CD14-positive monocyte (primary cell): ENCODE results near the gene COQ8A. TPM values are rescaled to one million over a fixed set of nuclear protein-coding genes. Genes with fewer than 3 reads are reported as not detected.

Experiments
- DNase-seq, 3 donors: peaks; one replicate each; pipeline ENCODE4 v3.0.0-alpha.2; 2011 to 2022
- H2AFZ ChIP-seq: 2 replicates; pipeline ENCODE4 v1.6.0; 2012; ENCODE audit warnings: mild to moderate bottlenecking, low read depth, low read length, inconsistent platforms; ENCODE audit not compliant: insufficient read depth, poor library complexity, severe bottlenecking
- H3K27ac ChIP-seq, 2 donors: 1 replicate in 1 of 2; 2 replicates in 1 of 2; pipeline ENCODE4 v1.5.1; 2012 to 2013; ENCODE audit warnings: low read length in 2 of 2, control low read depth in 1 of 2, inconsistent platforms in 1 of 2, low read depth in 1 of 2, mild to moderate bottlenecking in 1 of 2
- H3K27me3 ChIP-seq, 2 donors: one replicate each; pipeline versions ENCODE4 v1.6.0 to v1.6.1; 2011 to 2013; ENCODE audit warnings: low read length in 2 of 2; ENCODE audit not compliant: control insufficient read depth in 2 of 2, insufficient read depth in 2 of 2
- H3K36me3 ChIP-seq, 2 donors: replicated peaks in 1 of 2; 1 replicate in 1 of 2; 2 replicates in 1 of 2; pipeline versions ENCODE4 v1.5.1 to v1.6.1; 2012 to 2013; ENCODE audit warnings: low read length in 2 of 2, control low read depth in 1 of 2, inconsistent platforms in 1 of 2, mild to moderate bottlenecking in 1 of 2; ENCODE audit not compliant: insufficient read depth in 2 of 2, control insufficient read depth in 1 of 2
- H3K4me1 ChIP-seq, 2 donors: 1 replicate in 1 of 2; 2 replicates in 1 of 2; pipeline versions ENCODE4 v1.5.1 to v1.6.1; 2012 to 2013; ENCODE audit warnings: low read length in 2 of 2, control low read depth in 1 of 2, inconsistent platforms in 1 of 2, mild to moderate bottlenecking in 1 of 2, moderate library complexity in 1 of 2; ENCODE audit not compliant: insufficient read depth in 2 of 2, control insufficient read depth in 1 of 2
- H3K4me2 ChIP-seq: replicated peaks from 2 replicates; pipeline ENCODE3; 2012; ENCODE audit warnings: low read length, moderate library complexity, mild to moderate bottlenecking; ENCODE audit not compliant: poor library complexity, severe bottlenecking; ENCODE audit errors: extremely low read depth
- H3K4me3 ChIP-seq, 3 experiments: fragments of 200-600 bp in 1 of 3; sonication (generic) in 1 of 3; replicated peaks in 1 of 3; 1 replicate in 2 of 3; 2 replicates in 1 of 3; pipeline ENCODE4 v1.5.1; 2011 to 2013; ENCODE audit warnings: low read length in 3 of 3, mild to moderate bottlenecking in 3 of 3, control low read depth in 2 of 3, low read depth in 2 of 3, inconsistent platforms in 1 of 3, moderate library complexity in 1 of 3
- H3K79me2 ChIP-seq: 2 replicates; pipeline ENCODE4 v1.6.0; 2012; ENCODE audit warnings: mild to moderate bottlenecking, control low read depth, inconsistent platforms, low read length, moderate library complexity; ENCODE audit not compliant: insufficient read depth
- H3K9ac ChIP-seq: 2 replicates; pipeline ENCODE4 v1.6.0; 2017; ENCODE audit warnings: low read length, mild to moderate bottlenecking; ENCODE audit not compliant: insufficient read depth, poor library complexity, severe bottlenecking
- H3K9me3 ChIP-seq, 2 donors: replicated peaks in 1 of 2; 1 replicate in 1 of 2; 2 replicates in 1 of 2; pipeline versions ENCODE4 v1.5.1 to v1.6.1; 2012 to 2013; ENCODE audit warnings: low read length in 2 of 2, control low read depth in 1 of 2; ENCODE audit not compliant: control insufficient read depth in 1 of 2, insufficient read depth in 1 of 2
- H4K20me1 ChIP-seq: 2 replicates; pipeline ENCODE4 v1.6.0; 2012; ENCODE audit warnings: mild to moderate bottlenecking, low read length, control low read depth, moderate library complexity; ENCODE audit not compliant: insufficient read depth
- H3K27ac Mint-ChIP-seq, 7 donors: one replicate each; pipeline ENCODE4 v1.8.0; 2020; ENCODE audit warnings: mild to moderate bottlenecking in 7 of 7, mixed read lengths in 7 of 7, moderate library complexity in 6 of 7, inconsistent platforms in 2 of 7
- H3K27me3 Mint-ChIP-seq, 3 donors: one replicate each; pipeline ENCODE4 v1.8.0; 2021 to 2022; ENCODE audit warnings: low read depth in 3 of 3, mild to moderate bottlenecking in 3 of 3, mixed read lengths in 3 of 3, moderate library complexity in 3 of 3, inconsistent platforms in 1 of 3
- H3K36me3 Mint-ChIP-seq, 2 donors: one replicate each; pipeline ENCODE4 v1.8.0; 2020; ENCODE audit warnings: mixed read lengths in 2 of 2, inconsistent platforms in 1 of 2, mild to moderate bottlenecking in 1 of 2
- H3K4me1 Mint-ChIP-seq: one replicate; pipeline ENCODE4 v1.8.0; 2020; ENCODE audit warnings: mild to moderate bottlenecking, mixed read lengths
- H3K4me3 Mint-ChIP-seq, 2 donors: one replicate each; pipeline ENCODE4 v1.8.0; 2020; ENCODE audit warnings: mild to moderate bottlenecking in 2 of 2, mixed read lengths in 2 of 2, moderate library complexity in 1 of 2
- H3K9me3 Mint-ChIP-seq, 7 donors: one replicate each; pipeline ENCODE4 v1.8.0; 2020 to 2022; ENCODE audit warnings: mixed read lengths in 7 of 7, mild to moderate bottlenecking in 6 of 7, moderate library complexity in 6 of 7, inconsistent platforms in 2 of 7
- WGBS: methylation state at CpG from one replicate; pipeline ENCODE4 v1.1.5; 2013; ENCODE audit warnings: missing lambda C conversion rate; ENCODE audit not compliant: insufficient coverage; 5-methylcytosine and 5-hydroxymethylcytosine counted together
- intact Hi-C, 2 donors: fragments of 100-400 bp; cut with micrococcal nuclease; formaldehyde crosslinking; loops; one replicate each; pipeline versions ENCODE4 v1.15.0 to v1.15.1; 2023
- polyA plus RNA-seq, 3 donors: library from polyadenylated mRNA; depleted of rRNA in 1 of 3; unstranded in 2 of 3; stranded (reverse) in 1 of 3; fragments of 300-500 nt in 2 of 3; fragments of >200 nt in 1 of 3; fragmentation: Illumina TruSeq in 2 of 3; gene quantifications; 1 replicate in 2 of 3; 2 replicates in 1 of 3; pipeline ENCODE4 v1.2.3, GENCODE V29; 2012 to 2021
- TF ChIP-seq, protein P1 (sequence below): fragments of 200-600 bp; IDR thresholded peaks from one replicate; pipeline ENCODE4 v1.8.0; 2022; ENCODE audit warnings: antibody characterized with exemption, mild to moderate bottlenecking

COQ8A gene
- polyA plus RNA-seq, 3 donors: 33.1 to 44.7 (median 38.2) TPM

DNA sequence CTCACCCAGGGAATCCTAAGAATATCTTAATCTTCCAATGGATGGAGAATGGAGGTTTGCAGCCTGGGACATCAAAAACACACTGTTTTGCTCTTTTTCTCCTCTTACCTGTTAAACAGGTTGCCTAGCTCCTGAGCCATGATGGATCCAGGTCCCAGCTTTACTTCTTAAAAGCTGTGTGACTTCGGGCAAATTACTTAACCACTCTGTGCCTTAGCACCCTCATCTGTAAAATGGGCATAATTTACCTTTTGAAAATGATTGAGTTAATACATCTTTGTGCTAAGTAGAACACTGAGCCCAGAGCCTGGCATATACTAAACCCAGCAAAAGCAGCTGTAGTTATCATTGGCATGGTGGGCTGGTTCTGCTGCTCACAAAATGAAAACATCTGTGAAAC, 10.2 kb downstream of the COQ8A start:
- WGBS: no CpG with 5 or more reads among the region's 1 CpG

GRCh38 chr1:226950871-226951270, 10.8 kb downstream of the COQ8A start:
- Mint-ChIP-seq H3K9me3 (peaks cover 5 to 15% (median 13%) of the 10 kb centered on the region in 7 donors), H3K36me3 (peaks cover 11 to 21% of the 10 kb centered on the region in 2 donors), H3K27me3 (peaks cover 0 to 1% (median 0%) of the 10 kb centered on the region in 3 donors), H3K4me1 (peaks cover 34% of the 10 kb centered on the region), H3K4me3 (no peak overlapping the region), H3K27ac (peak overlapping the region in 5 of 7 donors; percentile 30 to 85 (median 55))
- Histone ChIP-seq H3K9me3 (peaks cover 0 to 8% of the 10 kb centered on the region in 2 donors), H3K4me1 (peaks cover 15 to 17% of the 10 kb centered on the region in 2 donors), H3K27me3 (no peaks in the 10 kb centered on the region), H2AFZ (no peak overlapping the region), H3K4me3 (no peak overlapping the region), H3K27ac (peak overlapping the region in 1 of 2 donors; percentile 46), H4K20me1 (peaks cover 96% of the 10 kb centered on the region), H3K4me2 (no peak overlapping the region), H3K36me3 (peaks cover 0 to 10% of the 10 kb centered on the region in 2 donors), H3K9ac (peak overlapping the region; percentile 6), H3K79me2 (peaks cover 95% of the 10 kb centered on the region)
- no peak for DNase-seq
- WGBS: 100% methylated on average over 1 of the region's 6 CpGs
- TF ChIP-seq, protein P1, sequence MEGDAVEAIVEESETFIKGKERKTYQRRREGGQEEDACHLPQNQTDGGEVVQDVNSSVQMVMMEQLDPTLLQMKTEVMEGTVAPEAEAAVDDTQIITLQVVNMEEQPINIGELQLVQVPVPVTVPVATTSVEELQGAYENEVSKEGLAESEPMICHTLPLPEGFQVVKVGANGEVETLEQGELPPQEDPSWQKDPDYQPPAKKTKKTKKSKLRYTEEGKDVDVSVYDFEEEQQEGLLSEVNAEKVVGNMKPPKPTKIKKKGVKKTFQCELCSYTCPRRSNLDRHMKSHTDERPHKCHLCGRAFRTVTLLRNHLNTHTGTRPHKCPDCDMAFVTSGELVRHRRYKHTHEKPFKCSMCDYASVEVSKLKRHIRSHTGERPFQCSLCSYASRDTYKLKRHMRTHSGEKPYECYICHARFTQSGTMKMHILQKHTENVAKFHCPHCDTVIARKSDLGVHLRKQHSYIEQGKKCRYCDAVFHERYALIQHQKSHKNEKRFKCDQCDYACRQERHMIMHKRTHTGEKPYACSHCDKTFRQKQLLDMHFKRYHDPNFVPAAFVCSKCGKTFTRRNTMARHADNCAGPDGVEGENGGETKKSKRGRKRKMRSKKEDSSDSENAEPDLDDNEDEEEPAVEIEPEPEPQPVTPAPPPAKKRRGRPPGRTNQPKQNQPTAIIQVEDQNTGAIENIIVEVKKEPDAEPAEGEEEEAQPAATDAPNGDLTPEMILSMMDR: no peak
- intact Hi-C loops: no loop called here

More for the DNA sequence above, 10.2 kb downstream of the COQ8A start:
- Histone ChIP-seq H3K36me3 (peaks cover 0 to 10% of the 10 kb centered on the region in 2 donors), H2AFZ (no peak overlapping the region), H4K20me1 (peaks cover 100% of the 10 kb centered on the region), H3K4me2 (no peak overlapping the region), H3K27me3 (no peaks in the 10 kb centered on the region), H3K27ac (no peak overlapping the region), H3K9ac (no peak overlapping the region), H3K4me3 (no peak overlapping the region), H3K9me3 (peaks cover 0 to 3% of the 10 kb centered on the region in 2 donors), H3K79me2 (peaks cover 98% of the 10 kb centered on the region), H3K4me1 (peaks cover 15 to 17% of the 10 kb centered on the region in 2 donors)
- peaks cover 11 to 21% of the 10 kb centered on the region in 2 donors for H3K36me3 Mint-ChIP-seq
- H3K4me1 Mint-ChIP-seq: peaks cover 36% of the 10 kb centered on the region
- H3K27me3 Mint-ChIP-seq: peaks cover 0 to 1% (median 0%) of the 10 kb centered on the region in 3 donors
- peak overlapping the region in 1 of 7 donors; percentile 10 for H3K27ac Mint-ChIP-seq
- TF ChIP-seq, protein P1: no peak
- no peak for DNase-seq
- no peak overlapping the region for H3K4me3 Mint-ChIP-seq
- intact Hi-C loops: no loop called here
- peaks cover 2 to 11% (median 8%) of the 10 kb centered on the region in 7 donors for H3K9me3 Mint-ChIP-seq
